GM18873 (cell line): ENCODE measurements around the gene SEMA4D.

Source experiments
- ATAC-seq: cut with Tn5 transposase; IDR thresholded peaks from one replicate; pipeline ENCODE4 v1.9.1; 2021; ENCODE audit warnings: mild to moderate bottlenecking, moderate library complexity, moderate number of reproducible peaks; ENCODE audit not compliant: unreplicated experiment, low FRiP score

The SEMA4D gene

DNA sequence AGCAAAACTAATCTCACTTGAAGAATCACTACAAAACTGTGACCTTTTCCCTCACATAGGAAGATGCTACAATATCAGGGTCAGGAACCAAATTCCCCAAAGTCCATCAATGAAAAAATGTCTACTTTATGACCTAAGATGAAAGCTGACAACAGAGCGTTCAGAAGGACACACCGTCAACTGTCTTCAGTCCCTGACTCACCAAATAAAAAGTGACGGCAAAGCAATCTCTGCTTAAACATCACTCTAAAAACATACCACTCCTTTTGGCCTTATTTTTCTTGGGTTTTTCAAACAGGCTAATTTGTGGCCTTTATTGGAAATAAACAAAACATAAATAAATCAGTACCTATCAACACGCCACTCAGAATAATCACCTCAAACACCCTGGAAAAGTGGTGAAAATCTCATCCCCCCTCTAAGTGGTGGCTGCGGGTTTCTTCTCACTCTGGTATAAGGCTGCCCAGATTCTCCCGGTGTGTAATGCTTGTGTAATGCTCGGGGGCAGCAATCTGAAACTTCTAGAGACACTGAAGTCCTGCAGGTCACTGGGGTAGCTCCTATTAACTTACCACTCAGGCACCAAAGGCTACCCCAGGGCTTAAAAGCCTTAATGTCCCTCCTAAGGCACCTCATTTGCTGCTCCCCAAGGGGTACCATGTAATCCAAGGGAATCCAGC is 29.5 kb downstream of the SEMA4D start:
- no peak for ATAC-seq

DNA sequence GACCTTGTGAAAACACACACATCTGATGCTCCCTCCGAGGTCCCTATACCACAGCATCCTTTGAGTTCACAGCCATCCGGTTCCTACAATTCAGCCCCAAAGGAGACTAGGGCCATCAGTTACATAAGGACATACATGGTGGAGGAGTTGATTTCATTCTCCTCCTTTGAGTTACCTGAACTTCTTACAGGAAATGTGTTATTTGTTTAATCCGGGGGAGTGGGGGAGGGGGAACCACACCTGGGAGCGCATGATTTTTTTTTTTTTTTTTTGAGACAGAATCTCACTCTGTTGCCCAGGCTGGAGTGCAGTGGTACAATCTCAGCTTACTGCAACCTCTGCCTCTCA is 30.7 kb downstream of the SEMA4D start:
- no peak for ATAC-seq

DNA sequence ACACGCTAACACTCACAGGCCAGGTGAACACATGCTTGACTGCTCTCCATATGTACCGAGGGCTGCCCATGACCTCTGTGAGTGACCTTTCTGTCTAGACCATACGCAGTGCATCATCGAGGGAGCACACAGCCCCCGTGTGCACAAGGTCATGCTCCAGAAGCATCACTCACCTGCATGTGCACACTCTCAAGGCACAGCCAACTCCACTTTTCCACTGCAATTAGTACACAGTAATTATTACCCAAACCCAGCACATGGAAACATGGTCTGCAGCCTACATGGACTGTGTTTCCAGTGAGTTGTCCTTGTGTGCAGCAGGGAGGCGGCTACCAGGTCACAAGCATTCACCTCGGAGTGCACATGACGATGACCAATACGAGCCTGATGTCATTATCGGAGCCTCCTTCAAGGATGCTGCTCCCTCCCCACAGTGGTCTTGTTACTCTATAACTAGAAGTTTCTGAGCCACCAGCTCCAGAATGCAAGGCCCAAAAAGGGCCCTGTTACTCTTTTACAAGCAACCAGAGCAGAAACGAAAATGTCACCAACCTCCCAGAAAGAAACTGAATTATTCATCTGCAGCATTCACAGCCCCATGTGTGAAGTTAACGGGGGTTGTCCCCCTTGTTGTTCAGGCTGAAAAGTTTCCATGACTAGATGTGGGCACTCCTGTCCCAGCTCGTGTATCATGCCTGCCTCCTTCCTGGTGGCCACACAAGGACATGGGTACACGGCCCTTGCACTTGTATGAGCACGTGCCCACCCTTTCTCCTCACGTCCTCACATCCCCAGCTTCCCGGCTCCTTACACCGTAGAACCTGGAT is 31.2 kb downstream of the SEMA4D start:
- ATAC-seq = peak; percentile 65

DNA sequence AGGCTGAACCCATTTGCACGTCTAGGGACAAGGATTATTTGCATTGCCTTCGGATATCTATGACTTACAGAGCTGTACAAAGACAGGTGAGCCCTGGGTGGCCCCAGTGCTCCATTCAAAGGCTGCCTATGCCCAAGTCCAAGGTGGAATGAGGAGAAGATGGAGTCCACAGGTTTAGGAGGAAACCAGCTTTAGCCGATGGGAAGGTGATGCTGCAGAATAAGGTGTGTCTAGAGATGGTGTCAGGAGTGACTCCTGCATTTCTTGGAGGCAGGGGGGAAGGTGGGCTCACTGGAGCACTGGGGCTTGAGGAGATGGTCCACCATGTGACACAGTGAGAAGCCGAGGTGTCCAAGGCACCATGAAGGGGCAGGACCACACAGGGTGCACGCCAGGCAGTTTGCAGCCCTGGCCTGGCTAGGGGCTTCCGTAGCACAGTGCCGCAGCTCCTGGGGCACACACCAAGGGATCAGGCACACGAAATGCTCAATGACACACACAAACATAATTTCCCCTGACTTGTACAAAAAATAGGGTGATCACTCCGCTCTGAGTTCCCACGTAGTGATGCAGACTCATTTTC is 32.1 kb downstream of the SEMA4D start:
- ATAC-seq = no peak

DNA sequence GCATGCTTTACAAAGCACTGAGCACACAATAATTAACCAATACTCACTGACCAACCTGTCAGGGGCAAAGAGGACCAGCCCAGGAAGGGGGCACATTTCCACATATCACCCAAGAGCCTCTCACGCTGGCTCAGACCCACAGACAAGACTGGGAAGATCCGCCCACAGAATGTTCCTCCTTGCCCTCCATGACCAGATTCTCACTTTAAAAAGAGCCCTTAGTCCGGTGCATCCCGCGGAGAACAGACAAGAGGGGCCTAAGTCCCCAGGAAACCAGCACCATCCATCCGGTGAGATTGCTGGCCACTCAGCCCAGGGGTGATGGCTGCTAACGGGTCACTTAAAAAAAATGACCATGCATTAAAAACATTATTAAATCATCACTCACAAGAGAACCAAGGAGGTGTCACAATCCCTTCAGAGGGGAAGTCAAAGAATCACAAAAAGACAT is 32.9 kb downstream of the SEMA4D start:
- no peak for ATAC-seq

DNA sequence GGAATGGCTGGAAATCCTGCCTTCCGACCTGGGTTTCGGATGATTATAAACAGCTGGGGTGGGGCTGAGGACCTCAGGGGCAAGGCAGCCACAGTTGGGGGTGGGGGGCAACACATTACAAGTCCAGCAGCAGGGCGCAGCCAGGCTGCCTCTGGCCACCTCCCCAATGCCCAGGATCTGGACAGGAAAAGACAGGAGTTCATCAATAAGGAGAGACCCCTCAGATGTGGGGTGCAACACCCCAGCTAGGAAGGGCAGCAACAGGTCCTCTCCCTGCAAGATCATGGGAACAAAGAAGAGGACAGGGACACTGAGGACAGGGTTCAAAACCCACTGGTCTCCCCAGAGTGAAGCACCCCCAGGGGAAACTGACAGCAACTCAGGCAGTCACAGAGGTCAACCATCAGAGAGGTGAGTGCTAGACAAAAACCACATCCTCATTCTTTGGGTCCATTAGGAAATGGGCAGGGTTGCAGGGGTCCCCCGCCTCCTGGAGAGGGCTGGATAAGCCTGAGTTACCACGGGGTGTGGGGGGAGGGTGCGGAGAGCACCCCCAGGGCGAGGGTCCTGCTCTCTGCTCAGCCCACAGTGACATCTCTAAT is 33.5 kb downstream of the SEMA4D start:
- ATAC-seq = no peak

DNA sequence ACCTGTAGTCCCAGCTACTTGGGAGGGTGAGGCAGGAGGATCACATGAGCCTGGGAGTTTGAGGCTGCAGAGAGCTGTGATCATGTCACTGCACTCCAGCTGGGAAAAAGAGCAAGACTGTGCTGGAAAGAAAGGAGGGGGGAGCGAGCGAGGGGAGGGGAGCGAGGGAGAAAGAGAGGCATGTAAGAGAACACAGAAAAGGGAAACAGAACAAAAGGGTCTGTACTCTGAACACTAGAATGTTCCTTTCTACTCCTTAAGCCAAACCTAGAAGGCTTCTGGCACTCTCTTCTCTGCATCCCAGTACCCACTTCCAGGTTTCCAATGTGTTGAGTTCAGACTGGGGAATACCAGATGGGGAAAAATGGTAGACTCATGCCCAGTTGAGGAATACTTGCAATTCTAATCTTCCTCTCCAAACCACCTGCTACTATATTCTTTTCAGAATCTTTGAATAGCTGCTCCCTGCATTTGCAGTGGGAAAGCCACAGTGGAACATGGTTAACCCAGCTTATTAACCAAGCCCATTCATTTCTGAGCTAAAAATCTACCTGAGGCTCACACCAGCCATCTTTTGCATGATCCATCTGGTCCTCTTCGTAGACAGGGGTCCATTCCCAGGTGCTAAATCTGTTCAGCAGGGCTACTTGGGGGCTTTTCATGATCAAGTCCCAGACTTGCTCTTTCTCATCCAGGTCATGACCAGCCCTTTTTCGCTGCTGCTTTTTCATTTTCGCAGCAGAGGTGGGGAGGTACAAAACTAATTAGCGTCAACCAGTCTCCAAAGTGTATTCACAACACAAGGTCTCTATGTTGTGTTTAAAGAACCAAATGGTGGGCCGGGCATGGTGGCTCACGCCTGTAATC is 34.9 kb downstream of the SEMA4D start:
- ATAC-seq = no peak

DNA sequence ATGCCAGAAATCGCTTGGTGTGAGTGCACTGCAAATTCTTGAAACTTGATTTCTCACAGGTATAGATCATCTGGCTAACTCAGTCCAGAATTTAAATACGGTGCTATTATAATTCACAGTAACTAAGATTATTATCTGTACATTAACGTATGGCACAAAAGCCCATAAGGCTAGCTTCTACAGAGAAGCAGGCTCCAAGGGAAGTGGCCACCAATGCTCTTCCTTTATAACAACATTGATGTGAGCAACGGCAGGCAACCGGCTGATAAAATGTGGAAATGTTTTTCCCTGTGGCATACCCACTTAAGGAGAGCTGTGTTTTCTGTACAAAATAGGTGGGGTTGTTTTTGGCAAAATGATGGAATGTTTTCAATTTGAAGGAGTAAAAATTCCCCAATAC is 35.7 kb downstream of the SEMA4D start:
- ATAC-seq = no peak

DNA sequence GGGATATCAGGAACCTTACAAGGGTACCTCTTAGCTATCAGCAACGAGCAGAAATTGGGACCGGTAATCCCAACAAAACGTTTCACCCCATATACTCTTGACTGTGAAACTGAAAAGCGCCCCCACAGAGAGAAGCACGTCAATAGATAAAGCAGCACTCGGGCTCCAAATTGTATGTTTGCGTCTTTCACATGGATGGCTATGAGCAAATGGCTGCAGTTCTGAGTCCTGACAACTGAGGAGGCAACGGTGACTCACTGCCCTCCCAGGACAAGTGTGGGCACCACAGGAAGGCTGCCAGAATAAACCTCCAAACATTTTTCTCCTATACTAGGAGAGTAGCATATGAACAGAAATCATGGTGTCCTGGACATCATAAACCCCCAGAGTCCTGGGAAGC is 36.6 kb downstream of the SEMA4D start:
- ATAC-seq = no peak

DNA sequence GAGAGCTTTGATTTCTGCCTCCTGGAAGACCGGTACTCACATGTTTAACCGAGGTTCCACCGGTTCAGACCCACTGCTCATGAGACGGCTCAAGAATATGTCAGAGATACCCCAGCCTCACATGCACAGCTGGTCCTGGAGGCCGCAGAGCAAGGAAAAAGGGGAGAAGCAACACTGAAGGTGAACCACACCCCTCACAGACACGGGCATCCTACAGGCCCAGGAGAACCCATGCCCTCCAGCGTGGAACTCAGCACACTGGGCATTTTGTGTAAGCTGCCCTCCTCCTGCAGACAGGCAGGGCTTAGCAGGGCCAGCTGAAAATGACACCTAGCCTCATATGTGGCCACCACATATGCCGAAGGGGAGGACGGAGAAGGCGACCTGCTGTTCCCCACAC is 37.4 kb downstream of the SEMA4D start:
- no peak for ATAC-seq

DNA sequence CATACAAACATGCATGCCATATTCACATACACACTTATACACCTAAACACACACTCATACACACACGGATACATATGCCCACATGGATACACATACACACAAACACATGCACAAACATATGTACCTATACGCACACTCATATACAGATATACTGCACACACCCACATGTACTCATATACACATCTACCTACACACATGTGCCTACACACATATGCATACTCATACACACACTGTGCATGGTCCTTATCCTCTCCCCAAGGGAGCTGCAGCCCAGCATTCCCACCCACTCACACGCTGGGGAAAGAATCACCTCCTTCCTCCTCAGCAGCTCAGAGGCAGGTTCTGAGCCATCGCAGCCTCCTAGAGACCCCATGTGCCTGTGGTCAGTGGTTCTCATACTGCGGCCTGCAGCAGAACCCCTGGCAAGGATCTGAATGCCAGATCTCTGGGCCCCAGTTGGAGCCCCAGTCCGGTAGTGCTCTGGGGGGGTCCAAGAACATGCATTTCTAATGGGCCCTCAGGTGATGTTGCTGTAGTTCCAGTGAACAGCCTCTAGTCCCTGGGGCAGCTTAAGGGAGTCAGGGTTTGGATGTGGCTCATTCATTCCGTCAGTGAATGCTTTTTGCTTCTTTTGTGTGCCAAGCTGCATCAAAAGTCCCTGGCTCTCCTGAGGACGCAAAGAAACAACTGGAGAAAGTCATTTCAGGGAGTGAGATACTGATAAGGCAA is 39.0 kb downstream of the SEMA4D start:
- ATAC-seq = no peak

DNA sequence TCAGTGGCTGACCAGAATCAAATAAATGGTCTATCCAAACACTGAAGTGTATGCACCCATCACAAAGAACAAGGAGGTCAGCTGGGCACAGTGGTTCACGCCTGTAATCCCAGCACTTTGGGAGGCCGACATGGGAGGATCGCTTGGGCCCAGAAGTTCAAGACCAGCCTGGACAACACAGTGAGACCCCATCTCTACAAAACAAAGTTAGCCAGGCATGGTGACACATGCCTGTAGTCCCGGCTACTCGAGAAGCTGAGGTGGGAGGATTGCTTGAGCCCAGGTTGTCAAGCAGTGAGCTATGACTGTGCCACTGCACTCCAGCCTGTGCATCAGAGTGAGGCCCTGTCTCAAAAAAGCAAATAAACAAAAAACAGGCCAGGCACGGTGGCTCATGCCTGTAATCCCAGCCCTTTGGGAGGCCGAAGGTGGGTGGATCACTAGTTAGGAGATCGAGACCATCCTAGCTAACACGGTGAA is 40.5 kb downstream of the SEMA4D start:
- no peak for ATAC-seq

DNA sequence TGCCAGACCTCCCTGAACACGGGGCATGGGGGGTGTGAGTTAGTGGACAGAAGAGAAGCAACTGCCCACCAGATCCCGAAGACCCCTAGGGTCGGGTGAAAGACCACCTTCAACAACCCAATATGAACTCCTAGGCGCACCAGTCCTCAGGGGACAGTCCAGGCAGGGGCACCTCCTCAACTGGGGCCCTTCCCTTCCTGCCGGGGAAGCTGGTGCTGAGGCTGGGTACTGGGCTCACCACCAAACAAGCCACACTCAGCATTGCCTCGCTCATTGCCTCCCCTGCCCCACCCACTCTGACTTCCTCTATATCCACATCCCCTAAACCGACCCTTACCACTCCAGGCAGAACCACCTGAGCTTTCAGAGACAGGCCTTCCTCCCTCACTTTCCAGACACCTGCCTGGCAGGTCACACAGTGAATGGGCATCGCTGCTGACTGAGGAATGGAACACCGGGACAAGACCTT is 42.5 kb downstream of the SEMA4D start:
- ATAC-seq = no peak

DNA sequence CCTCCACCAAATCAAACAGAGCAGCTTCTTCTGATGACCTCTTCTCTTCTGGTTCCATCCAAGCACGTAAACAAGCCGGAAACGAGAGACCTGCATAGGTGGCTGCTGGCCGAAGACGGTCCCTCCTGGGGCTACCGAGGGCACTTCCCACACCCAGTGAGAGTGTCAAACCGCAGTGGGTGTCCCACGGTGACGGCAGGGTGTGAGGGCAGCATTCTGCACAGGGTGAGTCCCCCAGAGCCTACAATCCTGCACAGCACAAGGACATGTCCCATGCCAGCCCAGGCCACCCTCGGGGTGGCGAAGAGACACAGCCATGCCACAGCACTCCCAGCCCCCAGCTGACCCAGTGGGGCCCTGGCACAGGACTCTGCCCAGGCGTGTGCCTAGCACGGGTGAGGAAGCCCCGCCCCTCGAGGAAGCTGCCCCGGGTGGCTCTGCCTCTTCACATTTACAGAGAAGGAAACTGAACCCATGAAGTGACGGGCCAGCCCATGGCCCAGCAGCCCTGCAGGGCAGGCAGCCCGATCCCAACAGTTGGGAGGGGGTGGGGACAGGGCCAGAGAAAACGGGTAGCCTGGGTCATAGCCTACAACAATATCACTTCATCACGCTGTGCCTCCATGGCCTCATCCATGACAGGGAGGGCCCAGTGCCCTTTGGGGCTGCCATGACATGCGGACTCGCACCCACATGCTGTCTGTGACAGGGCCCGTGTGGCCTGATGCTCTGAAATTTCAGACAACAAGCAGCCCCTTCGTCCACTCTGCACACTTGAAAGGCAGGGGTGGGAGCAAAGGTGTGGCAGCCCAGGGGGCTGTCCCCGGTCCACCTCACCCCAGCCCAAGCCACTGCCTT is 43.2 kb downstream of the SEMA4D start:
- ATAC-seq = no peak

DNA sequence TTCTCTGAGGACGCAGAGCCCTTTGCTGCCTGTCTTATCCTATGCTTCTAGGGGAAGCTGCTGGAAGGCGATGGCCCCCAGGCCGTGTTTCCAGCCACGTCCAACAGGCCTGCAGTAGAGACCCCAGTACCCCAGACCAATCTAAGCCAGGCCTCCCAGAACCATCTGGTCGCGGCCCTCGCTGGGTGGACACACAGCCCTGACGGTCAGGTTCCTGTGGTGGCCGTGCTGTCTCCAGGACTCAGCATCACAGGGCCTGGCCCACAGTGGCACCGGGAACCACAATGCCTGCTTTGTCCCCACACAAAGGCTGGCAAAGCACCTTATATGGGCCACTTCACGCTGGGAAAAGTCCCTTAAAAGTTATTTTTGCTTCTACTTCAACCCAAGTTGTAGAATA is 44.5 kb downstream of the SEMA4D start:
- no peak for ATAC-seq

DNA sequence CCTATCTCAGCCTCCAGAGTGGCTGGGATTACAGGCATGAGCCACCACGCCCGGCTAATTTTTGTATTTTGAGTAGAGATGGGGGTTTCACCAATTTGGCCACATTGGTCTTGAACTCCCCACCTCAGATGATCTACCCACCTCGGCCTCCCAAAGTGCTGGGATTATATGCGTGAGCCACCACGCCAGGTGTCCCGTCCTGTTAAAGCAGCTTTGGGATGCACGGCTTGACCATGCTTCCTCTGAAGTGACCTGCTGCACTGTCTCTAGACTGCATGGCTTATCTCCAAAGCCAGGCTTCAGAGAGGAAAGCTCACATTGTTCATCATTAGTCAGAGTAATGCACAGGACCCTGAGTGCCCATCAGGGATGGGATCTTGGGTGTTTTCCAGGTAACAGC is 45.4 kb downstream of the SEMA4D start:
- no peak for ATAC-seq

DNA sequence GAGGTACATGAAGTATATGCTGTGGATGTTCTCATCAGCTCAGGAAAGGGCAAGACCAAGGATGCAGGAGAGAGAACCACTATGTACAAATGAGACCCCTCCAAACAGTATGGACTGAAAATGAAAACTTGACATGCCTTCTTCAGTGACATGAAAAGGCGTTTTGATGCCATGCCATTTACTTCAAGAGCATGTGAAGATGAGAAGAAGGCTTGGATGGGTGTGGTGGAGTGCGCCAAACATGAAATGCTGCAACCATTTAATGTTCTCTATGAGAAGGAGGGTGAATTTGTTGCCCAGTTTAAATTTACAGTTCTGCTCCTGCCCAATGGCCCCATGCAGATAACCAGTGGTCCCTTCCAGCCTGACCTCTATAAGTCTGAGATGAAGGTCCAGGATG is 47.7 kb downstream of the SEMA4D start:
- ATAC-seq = no peak

DNA sequence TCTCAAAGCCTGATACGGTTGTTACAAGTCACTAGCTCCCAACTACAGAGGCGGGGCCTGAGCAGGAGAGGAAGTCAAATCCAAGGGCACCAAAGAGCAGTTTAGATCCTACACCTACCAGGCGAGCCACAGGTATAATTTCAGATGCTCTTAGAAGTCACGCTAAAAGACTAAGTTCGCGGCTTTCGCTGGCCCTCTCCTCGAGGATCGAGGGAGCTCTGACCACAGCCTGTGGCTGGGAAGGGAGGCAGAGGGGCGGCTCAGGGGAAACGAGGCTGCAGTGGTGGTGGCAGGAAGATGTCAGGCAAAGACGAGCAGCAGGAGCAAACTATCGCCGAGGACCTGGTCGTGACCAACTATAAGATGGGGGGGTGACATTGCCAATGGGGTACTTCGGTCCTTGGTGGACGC is 48.6 kb downstream of the SEMA4D start:
- ATAC-seq = no peak

DNA sequence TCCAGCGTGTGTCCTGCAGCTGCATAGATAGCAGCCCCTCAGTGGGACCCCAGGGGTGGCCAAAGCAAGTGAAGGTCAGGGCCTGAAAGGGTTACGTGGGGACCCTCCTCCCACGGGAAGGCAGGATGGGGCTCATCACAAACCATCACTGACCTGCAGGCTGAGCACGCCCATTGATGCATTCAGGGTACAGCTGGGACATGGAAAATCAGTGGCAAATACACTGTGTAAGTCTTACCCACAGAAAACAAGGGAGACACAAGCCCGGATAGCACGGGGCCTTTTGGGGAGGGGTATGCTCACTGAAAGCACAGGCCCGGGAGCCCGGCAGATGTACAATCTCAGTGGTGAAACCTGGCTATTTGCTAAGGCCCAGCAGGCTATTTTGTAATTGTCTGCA is 49.1 kb downstream of the SEMA4D start:
- ATAC-seq = no peak
